OCI-M2 (cell line): ENCODE results near the gene USP49.
"Not testable (repeated sequence)": the region's sequence is repeated elsewhere in the genome, so short reads cannot be mapped to it uniquely, and the experiment has no call there.

Experiments
- DNase-seq: peaks from one replicate; lab custom pipeline; 2025; ENCODE audit not compliant: unreplicated experiment; lab: John Stamatoyannopoulos, UW

Gene USP49

GRCh38 chr6:41895300-41896233 is at the start of gene USP49:
Gene USP49, minus strand, starts transcription at chr6:41895375. Its CDS starts 88,392 bp downstream, at chr6:41806983.
- DNase-seq, result peak; percentile 91

GRCh38 chr6:41943456-41943855 is 48.3 kb upstream of the USP49 start:
- DNase-seq, result no peak

DNA sequence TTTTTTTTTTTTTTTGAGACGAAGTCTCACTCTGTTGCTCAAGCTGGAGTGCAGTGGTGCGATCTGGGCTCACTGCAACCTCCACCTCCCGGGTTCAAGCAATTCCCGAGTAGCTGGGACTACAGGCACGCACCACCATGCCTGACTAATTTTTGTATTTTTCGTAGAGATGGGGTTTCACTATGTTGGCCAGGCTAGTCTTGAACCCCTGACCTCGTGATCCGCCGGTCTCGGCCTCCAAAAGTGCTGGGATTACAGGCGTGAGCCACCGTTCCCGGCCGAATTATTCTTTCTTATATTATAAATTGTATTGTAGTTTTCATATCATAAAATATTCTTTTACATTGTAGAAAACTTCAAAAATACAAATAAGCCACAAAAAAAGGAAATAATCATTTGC is 47.7 kb upstream of the USP49 start:
- not testable (repeated sequence) for DNase-seq

- DNase-seq, result no peak
Measured at GRCh38 chr6:41942067-41942851, 47.1 kb upstream of the USP49 start.

DNA sequence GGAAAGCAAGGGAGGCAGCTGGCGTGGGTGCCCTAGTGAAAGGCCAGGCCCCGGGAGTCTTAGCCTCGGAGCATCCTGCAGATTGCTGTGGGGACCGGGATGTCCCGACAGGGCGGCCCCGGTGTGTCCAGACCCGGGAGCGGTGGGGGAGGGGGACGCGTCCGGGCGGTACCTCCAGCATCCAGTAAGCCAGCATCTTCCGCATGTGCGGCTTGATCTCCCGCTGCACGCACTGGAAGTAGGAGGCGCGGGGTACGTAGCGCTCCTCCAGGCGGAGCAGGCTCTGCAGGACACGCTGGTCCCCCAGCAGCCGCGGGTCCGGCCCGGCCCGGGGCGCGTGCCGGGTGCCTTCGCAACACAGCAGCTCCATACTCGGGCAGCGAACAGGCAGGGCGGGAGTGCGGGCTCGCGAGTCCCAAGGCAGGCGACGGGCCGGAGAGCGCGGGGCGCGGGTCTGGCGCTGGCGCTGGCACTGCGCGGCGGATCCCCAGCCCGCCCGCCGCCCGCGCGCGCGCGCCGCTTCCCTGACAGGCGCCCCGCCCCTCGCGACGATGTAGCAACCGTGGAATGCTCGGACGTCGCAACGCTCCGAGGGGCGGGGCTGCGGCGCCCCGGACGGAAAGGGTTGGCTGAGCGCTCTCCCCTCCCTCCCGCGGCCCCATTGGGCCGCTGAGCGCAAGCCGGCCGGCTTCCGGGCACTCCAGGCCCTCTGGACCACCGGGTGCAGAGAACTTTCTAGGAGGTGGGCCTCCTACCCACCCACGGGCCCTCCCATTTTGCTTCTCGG is 46.3 kb upstream of the USP49 start, which contains the start of gene CCND3:
TSS of gene CCND3 (minus strand) at position 529 of the 787 bp plus-strand sequence. CDS start at position 370, 159 bp downstream.
- peak; percentile 86 for DNase-seq

- no peak for DNase-seq
Measured at GRCh38 chr6:41940759-41941279, 45.6 kb upstream of the USP49 start.

- DNase-seq, result no peak
Measured at GRCh38 chr6:41939848-41940758, 44.9 kb upstream of the USP49 start.

DNA sequence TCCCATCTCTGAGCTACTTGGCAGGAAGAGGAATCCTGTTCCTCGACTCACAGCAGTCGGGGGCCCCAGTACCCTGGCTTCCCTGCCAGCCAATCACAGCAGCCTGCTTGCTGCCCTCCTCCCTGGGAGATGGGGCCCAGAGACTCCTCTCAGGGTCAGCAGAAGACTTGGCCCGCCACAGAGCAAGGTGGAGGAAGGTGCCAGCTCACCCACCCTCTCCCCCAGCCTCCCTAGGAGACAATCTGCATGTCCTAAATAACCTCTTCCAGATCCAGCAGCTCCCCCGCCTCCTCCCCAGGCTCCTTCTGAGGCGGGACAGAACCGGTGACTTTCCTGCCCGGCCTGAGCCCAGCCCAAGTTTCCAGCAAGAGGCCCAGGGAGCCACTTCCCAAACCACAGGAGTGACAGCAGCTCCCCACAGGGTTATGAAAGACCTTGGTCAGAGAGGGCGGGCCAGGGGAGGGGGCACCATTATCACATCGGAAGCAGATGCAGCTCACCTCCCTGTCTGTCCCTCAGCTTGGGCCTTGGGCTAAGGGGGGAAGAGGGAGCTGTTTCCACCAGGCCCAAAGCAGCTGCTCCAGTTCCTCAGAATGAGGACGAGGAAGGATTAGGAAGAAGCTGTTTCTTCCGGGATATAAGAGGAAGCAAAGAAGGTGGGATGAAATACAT is 44.1 kb upstream of the USP49 start:
- peak; percentile 70 for DNase-seq

DNA sequence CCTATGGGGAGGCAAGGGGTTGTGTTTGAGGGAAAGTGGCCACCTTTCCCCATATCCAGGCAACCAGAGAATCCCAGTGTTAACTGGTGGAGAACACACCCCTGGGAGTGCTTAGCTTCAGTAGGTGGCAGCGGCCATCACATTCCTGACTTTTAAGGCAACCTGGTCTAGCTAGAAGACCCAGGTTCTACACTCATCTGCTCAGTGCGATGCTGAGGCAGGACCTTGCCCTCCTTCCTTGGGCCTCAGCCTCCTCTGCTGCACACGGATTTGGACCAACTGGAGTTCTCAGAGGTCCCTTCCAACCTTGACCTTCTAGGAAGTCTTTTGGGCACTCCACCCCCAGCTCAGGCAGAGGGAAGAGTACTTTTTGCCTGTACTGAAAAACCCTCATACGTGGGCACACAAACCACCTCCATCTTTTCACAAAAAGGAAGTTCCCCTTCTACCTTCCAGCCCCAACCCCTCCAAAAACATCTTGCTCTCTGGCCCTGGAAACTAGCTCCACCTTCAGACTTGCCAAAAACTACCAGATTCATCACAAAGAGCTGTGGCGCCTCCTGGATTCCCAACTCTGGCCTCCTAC is 43.5 kb upstream of the USP49 start:
- no peak for DNase-seq

DNA sequence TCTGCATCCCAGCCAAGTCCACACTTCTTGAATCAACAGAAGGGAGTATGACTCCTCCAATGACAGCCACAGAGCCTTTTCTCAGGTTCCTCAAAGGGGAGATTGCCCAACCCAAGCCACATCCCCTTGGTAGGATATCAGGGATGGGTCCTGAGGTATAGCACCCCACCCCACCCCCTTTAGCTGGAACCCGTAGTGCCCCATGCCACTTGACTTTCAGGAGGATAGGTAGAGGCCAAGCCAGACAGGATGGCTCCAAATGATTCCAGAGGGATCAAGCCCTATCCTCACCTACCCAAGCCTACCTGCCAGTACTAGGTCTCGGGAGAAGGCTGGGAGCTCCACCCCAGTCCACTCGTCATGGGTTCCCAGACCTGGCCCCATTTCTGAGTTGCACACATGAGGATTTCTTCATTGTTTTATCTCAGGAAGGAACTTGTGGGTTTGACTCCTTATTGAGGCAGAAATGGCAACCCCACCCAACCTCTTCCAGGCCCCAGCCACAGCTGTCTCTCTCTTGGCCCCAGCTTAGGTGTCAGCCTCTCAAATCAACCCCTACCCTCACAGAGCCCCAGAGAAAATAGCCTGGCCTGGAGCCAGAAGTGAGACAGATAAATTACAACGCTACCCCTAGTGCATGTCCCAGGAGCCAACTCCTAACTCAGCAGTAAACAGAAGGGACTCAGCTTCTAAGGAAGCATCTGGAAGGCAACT is 42.8 kb upstream of the USP49 start:
- DNase-seq, result no peak

GRCh38 chr6:41937472-41937860 is 42.3 kb upstream of the USP49 start:
- no peak for DNase-seq

DNA sequence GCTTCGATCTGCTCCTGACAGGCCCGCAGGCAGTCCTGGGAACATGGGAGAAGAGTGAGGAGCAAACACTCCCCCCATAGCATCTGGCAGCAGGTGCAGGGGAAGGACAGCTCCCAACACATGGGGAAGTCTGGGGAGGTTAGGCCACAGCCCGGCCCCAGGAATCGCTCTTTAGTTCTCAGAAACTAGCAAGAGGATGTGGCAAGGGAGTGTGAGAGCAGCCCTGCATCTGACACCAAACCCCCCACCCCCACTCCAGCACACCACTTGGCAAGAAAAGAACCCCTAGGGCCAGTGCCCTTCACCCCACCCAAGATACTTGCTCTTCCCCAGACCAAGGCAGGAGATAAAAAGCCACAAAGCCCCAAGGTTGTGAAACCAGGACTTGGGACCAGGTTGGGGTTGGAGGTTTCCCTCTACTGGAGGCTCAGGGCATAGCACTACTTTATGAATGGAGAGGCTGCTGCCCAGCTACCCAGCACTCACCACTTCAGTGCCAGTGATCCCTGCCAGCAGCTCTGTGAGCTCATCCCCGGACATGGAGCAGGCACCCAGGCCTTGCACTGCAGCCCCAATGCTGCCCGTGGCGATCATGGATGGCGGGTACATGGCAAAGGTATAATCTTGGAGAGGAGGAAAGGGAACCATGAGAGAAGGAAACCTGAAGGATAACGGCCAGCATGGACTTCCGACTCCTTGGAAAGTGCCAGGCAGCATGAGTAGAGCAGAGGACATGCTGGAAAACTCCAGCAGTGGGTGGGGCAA is 41.1 kb upstream of the USP49 start:
- peak; percentile 91 for DNase-seq

- DNase-seq, result no peak
Measured at GRCh38 chr6:41935685-41936072, 40.5 kb upstream of the USP49 start.

DNA sequence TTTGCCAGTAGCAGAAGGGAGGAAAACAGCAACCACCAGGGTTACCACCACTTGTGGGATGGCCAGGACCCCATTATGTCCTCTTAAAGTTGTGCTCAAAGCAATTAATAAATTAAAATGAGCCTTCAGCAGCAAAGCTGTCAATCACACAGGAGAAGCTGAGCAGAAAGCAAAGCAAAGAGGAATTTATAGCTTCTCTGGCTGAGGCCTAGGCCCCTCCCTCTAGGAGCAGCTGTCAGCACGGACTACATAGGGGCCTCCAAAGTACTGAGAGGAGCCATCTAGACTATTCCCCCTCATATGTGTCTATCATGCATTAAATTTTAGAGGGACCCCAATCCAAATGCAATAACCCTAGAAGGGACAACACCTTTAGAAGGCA is 40.0 kb upstream of the USP49 start:
- DNase-seq, result no peak

DNA sequence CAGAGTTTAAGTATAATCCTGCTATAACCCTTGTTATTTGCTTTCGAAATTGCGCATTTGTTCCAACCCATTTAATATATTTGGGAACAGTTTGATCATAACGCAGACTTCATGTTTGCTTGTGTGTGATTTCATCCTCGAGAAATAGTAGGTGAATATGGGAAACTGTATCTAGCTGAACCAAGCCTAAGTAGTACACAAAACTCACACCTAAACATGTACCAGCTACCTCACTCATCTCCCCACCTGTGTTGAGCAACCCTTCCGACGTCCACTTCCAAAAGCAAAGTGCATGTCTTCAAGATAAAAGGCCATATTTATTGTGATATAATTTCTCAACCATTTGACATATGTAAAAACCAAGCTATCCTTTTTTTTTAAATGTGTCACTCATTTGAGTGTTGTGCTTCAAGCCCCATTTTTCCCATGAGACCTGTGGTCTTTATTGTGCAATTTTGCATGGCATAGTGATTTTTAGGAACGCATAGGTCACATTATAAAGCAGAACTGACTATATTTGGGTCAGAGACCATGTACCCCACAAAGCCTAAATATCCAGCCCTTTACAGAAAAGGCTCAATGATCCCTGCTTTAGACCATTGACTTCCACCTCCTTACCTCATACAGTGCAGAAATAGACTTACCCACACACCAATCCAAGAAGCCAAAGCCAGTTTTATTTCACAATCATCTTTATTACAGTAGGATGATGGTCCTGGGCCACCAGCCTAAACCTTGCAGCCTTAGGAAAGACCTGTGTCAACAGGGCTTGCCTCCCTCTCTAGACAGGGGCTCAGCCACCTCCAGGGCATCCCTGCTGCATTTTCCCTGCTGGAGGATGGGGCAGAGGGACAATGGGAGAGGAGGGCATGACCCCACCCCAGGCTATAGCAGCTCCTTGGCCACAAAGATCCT is 39.4 kb upstream of the USP49 start:
- DNase-seq, result no peak

DNA sequence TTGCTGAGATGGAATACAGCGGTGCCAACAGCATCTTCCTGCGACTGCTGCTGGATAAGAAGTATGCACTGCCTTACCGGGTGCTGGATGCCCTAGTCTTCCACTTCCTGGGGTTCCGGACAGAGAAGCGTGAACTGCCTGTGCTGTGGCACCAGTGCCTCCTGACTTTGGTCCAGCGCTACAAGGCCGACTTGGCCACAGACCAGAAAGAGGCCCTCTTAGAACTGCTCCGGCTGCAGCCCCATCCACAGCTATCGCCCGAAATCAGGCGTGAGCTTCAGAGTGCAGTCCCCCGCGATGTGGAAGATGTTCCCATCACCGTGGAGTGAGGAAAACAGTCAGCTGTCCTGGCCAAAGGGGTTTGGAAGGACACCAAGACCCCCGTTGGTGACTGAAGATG is 37.2 kb upstream of the USP49 start:
- DNase-seq, result no peak

GRCh38 chr6:41931792-41932191 is 36.6 kb upstream of the USP49 start:
- no peak for DNase-seq
